HepG2 (cell line): ENCODE data around the gene TOLLIP. TPM values are rescaled to one million over a fixed set of nuclear protein-coding genes. Genes with fewer than 3 reads are reported as not detected.

Experiments
- ETV5 ChIP-seq: IDR thresholded peaks from 2 replicates; pipeline ENCODE4 v1.6.1; 2018; ENCODE audit warnings: missing biosample characterization, missing genetic modification reagents, inconsistent platforms, borderline replicate concordance
- GMEB1 ChIP-seq: sonication (generic); formaldehyde crosslinking; IDR thresholded peaks from 2 replicates; pipeline ENCODE4 v1.5.1; 2020; ENCODE audit warnings: missing genetic modification reagents, mild to moderate bottlenecking, borderline replicate concordance
- HNRNPL ChIP-seq: fragments of 200-400 bp; formaldehyde crosslinking; IDR thresholded peaks from 2 replicates; pipeline ENCODE4 v1.6.1; 2017; ENCODE audit warnings: mild to moderate bottlenecking, low read depth, low read length
- KMT2A ChIP-seq: sonication (generic); formaldehyde crosslinking; IDR thresholded peaks from 2 replicates; pipeline ENCODE4 v1.4.0; 2020; ENCODE audit warnings: missing genetic modification reagents
- MTA1 ChIP-seq: sonication (generic); formaldehyde crosslinking; IDR thresholded peaks from 2 replicates; pipeline ENCODE4 v1.4.0; 2020; ENCODE audit warnings: missing genetic modification reagents, mild to moderate bottlenecking, borderline replicate concordance
- SAP130 ChIP-seq: IDR thresholded peaks from 2 replicates; pipeline ENCODE4 v1.6.1; 2016; ENCODE audit warnings: low read depth
- TFDP1 ChIP-seq: IDR thresholded peaks from 2 replicates; pipeline ENCODE4 v1.6.1; 2016; ENCODE audit warnings: missing compliant biosample characterization, missing genetic modification reagents, borderline replicate concordance
- UBTF ChIP-seq: sonication (generic); formaldehyde crosslinking; IDR thresholded peaks from 2 replicates; pipeline ENCODE4 v1.4.0; 2020; ENCODE audit warnings: mild to moderate bottlenecking, missing genetic modification reagents
- ZBTB38 ChIP-seq: sonication (generic); formaldehyde crosslinking; IDR thresholded peaks from 2 replicates; pipeline ENCODE4 v1.5.1; 2020; ENCODE audit warnings: mild to moderate bottlenecking, missing genetic modification reagents
- ZNF33B ChIP-seq: sonication (generic); formaldehyde crosslinking; IDR thresholded peaks from 2 replicates; pipeline ENCODE4 v1.5.1; 2020; ENCODE audit warnings: mild to moderate bottlenecking, missing genetic modification reagents
- ZNF687 ChIP-seq: sonication (generic); formaldehyde crosslinking; IDR thresholded peaks from 2 replicates; pipeline ENCODE4 v1.5.1; 2020; ENCODE audit warnings: mild to moderate bottlenecking, missing genetic modification reagents, moderate library complexity
- polyA plus RNA-seq, 8 experiments: library from polyadenylated mRNA; depleted of rRNA in 3 of 8; stranded (reverse) in 7 of 8; unstranded in 1 of 8; fragments of >200 nt; fragmentation: Illumina TruSeq in 4 of 8; extraction: Trizol in 4 of 8; gene quantifications; 2 replicates each; pipeline versions ENCODE4 v1.2.1 to v1.2.3, GENCODE V29; 2011 to 2016; ENCODE audit warnings: low read depth in 4 of 8, missing spikeins in 1 of 8, mixed read lengths in 1 of 8; ENCODE audit not compliant: insufficient read depth in 1 of 8
- total RNA-seq, 5 experiments: library from RNA; depleted of rRNA; stranded (reverse); fragments of >200 nt; fragmentation: Illumina TruSeq; extraction: Trizol; gene quantifications; 2 replicates each; pipeline ENCODE4 v1.2.3, GENCODE V29; 2016; ENCODE audit warnings: low read depth in 1 of 5

TOLLIP gene
- total and polyA plus RNA-seq, 2 of the 13 experiments (the other 11 are each of a cell fraction or from before 2014, with no cell fraction given) = 25.9 to 47.5 TPM

GRCh38 chr11:1302461-1303125, 6.8 kb downstream of the TOLLIP start (continued):
- TF ChIP-seq ZNF687 (CRISPR knock-in tag) = peak; percentile 4; the same call in 1 of the 2 replicates
- 0 out of 2 replicates have a peak, but pooled peaks have one; percentile 38 for TF ChIP-seq UBTF (CRISPR knock-in tag)
- 0 out of 2 replicates have a peak, but pooled peaks have one; percentile 5 for TF ChIP-seq ZBTB38 (CRISPR knock-in tag)
- 0 out of 2 replicates have a peak, but pooled peaks have one; percentile 6 for TF ChIP-seq ETV5
- TF ChIP-seq TFDP1 (CRISPR knock-in tag) = peak; percentile 6; the same call in 1 of the 2 replicates
- TF ChIP-seq SAP130 (CRISPR knock-in tag) = peak; percentile 31
- peak; percentile 90 for TF ChIP-seq HNRNPL
- 0 out of 2 replicates have a peak, but pooled peaks have one; percentile 15 for TF ChIP-seq ZNF33B (CRISPR knock-in tag)
- TF ChIP-seq MTA1 (CRISPR knock-in tag) = 0 out of 2 replicates have a peak, but pooled peaks have one; percentile 32
- no peak for TF ChIP-seq KMT2A (CRISPR knock-in tag)
- TF ChIP-seq GMEB1 (CRISPR knock-in tag) = 0 out of 2 replicates have a peak, but pooled peaks have one; percentile 26
